Activated gamma-delta T cell (primary cell): ENCODE measurements around the gene LILRA2.
"Not testable (repeated sequence)": the region's sequence is repeated elsewhere in the genome, so short reads cannot be mapped to it uniquely, and the experiment has no call there.

Experiments
- DNase-seq: peaks from one replicate; lab custom pipeline; 2025; lab: John Stamatoyannopoulos, UW

Gene LILRA2

DNA sequence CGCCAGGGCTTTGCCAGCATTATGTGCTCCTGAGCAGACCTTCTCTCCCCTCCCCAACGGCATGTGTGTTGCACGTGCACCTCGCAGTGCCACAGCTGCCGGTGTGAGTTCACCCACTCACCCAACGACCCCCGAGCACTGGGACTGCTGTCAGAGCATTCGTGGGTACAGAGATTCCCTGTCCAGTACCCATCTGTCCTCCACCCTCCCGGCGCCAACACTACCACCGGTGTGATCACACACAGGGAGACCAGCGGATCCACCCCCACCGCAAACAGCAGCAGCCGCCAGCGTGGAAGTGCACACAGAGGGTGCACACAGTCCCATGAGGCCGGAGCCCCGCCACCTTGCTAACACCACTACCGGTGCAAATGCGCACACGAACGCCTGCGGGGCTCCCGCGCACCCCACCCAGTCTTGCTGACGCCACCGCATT is 35.8 kb downstream of the LILRA2 start:
- no peak for DNase-seq

DNA sequence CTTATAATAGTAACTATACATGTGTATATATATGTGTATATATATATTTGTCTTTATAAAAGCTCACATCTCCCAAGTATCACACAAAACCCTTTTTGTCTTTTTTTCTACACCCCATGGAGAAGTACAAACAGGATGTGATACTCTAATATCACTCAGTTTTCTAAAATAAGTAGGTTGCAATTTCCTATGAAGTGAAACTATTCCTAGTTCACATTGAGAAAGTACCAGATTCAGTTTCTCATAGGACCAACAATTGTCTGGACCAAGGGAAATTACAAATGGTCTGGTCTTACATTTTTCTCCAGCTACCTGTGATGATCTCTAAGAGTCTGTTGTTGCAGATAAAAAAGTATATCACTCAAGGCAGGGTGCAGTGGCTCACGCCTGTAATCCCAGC is 38.8 kb downstream of the LILRA2 start:
- no peak for DNase-seq

DNA sequence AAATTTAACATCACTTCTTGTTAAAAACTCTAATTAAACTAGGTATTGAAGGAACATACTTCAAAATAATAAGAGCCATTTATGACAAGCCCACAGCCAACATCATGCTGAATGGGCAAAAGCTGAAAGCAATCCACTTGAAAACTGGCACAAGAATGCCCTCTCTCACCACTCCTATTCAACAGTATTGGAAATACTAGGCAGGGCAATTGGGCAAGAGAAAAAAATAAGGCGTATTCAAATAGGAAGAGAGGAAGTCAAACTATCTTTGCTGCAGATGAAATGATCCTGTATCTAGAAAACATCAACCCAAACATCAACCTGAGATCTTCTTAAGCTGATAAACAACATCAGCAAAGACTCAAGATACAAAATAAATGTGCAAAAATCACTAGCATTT is 41.1 kb downstream of the LILRA2 start:
- no peak for DNase-seq

DNA sequence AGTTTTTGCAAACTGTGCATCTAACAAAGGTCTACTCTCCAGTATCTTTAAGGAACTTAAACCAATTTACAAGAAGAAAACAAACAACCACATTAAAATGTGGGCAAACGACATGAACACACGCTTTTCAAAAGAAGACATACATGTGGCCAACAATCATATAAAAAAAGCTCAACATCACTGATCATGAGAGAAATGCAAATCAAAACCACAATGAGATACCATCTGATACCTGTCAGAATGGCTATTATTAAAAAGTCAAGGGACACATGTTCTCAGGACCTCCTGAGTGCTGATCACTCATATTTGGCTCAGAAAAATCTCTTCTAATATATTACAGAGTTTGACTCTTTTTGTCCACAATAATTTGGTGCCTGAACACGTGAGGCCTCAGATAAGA is 42.5 kb downstream of the LILRA2 start:
- no peak for DNase-seq

DNA sequence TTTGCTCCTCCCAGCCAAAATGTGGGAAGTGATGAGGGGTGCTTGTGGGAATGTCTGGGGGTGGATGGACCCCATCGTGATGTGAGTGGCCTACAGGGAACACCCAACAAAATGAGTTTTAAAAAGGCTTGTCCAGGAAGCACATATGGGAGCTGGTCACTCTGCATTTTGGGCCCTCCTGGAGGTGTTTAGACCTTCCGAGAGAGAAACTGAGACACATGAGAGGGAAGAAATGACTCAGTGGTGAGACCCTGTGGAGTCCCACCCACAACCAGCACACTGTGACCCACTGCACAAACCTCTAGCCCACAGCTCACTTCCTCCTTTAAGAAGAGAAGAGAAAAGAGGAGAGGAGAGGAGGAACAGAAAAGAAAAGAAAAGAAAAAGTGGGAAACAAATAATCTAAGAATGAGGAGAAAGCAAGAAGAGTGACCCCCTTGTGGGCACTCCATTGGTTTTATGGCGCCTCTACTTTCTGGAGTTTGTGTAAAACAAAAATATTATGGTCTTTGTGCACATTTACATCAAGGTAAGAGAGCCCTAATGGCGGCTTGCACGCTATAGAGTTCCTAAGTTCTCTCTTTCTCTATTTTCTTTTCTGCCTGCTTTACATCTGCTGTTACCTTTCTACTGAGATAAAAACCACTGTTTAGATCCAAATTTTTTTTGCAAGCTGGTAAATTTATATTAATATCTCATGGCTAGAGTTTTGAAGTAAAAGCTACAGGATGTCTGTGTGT is 43.4 kb downstream of the LILRA2 start:
- DNase-seq: no peak

DNA sequence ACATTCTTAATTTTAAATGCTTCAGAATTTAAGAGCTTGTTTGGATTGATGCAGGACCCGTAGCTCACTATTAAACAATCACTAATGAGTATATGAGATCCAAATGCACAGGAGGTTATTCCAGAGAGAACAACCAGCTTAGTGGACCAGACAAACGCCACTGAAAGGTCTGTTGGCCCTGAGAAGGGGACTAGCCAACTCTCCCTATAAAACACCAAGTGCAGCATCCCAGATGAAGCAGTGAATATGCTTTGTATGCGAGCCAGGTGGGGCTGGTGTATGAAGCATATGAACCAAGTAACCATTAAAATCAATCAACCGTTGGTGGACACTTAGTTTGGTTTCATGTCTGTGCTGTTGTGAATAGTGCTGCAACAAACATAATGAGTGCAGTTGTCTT is 46.9 kb downstream of the LILRA2 start:
- DNase-seq: no peak

DNA sequence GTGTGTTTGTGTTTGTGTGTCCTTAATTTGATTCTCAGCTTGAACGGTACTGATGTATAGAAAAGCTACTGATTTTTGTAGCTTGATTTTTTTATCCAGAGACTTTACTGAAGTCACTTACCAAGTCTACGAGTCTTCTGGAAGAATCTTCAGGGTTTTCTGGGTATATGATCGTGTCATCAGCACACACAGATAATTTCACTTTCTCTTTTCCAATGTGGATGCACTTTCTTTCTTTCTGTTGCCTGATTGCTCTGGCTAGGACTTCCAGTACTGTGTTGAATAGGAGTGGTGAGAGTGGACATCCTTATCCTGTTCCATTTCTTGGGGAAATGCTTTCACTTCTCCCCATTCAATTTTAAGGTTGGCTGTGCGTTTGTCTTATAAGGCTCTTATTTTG is 48.8 kb downstream of the LILRA2 start:
- DNase-seq: no peak

DNA sequence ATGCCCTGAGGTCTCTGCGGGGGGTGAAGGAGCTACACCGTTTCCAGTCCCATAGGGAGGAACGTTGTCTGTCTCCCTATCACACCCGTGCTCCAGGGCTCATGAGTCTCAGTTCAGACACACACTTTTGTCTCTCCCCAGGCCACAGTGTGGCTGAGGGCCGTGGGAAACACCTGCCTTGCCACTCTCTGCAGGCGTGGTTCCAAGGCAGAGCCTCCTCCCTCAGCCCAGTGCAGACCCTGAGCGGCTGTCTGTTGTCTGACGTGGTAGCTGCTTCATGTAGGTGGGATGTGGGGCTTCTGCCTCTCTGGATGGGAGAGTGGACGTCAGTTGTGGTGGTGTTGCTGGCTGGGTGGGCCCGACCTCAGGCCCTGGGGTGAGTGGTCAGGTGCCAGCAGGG is 50.6 kb downstream of the LILRA2 start:
- DNase-seq: not testable (repeated sequence)

DNA sequence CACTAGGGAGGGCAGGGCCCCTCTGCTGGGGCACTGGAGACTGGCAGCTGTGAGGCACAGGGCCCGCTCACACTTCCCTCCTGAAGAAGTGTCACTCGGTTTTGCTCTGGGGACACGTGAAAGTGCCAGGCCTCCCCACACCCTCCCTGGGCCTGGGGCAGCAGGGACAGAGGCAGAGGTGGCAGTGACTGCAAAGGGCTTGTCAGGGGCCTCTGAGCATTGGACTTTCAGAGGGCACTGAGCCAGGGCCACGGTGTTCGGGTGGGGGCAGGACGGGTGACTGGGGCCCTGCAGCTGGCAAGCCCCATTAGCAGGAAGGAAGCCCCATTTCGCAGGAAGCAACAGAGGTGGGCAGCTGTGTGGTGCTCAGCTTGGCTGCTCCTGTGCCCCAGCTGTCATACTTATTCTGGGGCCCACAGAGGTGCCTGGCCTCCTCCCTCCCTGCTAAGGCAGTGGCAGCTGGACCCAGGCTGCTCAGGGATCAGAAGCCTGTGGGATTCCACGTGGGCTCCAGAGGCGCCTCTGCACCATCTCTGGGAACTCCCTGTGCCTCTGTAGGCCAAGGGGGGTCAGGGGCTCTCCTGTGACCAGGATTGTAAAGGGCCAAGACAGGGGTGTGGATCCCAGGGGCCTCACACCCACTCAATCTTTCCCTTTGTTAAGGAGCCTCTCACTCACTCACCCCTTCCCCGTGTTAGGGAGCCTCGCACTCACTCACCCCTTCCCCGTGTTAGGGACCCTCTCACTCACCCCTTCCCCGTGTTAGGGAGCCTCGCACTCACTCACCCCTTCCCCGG is 51.5 kb downstream of the LILRA2 start:
- DNase-seq: not testable (repeated sequence)

DNA sequence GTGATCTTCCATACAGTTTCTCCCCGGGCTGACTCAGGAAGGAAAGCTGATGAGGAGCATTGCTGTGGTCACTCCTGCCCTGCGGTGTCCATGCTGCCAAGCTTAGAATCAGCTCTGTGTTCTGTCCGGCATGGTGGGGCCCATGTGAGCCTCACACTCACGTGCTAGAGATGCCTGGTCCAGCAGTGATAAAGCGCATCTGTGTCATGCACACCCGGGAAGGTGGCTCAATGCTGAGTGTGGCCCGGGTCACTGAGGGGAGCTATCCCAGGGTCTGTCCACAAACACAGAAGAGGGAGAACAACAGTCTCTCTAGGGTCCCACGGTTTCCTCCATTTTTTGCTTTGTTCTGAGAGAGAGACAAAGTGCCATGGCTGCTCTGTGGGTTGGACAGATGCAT is 53.2 kb downstream of the LILRA2 start:
- no peak for DNase-seq

DNA sequence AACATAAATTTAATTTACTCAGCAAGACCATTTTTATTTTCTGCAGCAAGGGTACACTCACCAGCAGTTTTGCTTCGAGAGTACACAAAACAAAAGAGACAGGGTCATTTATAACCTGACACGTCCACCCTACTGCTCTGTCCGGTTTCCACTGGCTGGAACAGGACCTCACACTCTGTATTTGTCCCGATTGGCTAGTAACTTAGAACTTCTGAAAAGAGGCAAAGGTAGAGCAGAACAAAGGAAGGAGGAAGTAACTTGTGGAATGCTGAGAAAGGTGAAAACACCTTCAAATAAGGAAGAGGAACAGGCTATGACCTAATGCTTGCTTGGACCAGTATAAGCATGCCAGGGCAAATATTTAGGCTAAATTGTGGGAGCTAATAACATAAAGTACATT is 54.3 kb downstream of the LILRA2 start:
- DNase-seq: not testable (repeated sequence)

DNA sequence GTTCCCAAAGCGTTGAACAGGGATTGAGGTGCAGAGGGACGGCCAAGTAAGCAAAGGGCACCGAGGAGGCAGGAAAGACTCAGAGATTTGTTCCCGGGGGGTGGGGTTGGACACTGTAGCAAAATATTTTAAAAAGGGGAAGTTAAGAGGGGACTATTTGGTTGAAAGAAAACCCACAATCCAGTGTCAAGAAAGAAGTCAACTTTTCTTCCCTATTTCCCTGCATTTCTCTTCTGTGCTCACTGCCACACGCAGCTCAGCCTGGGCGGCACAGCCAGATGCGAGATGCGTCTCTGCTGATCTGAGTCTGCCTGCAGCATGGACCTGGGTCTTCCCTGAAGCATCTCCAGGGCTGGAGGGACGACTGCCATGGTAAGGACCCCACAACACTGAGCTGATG is 56.7 kb downstream of the LILRA2 start, which contains the start of gene LILRB1:
Gene LILRB1, plus strand, starts transcription at position 223 of the 400 bp plus-strand sequence. CDS start 590 bp downstream, outside the sequence.
- DNase-seq: not testable (repeated sequence)

DNA sequence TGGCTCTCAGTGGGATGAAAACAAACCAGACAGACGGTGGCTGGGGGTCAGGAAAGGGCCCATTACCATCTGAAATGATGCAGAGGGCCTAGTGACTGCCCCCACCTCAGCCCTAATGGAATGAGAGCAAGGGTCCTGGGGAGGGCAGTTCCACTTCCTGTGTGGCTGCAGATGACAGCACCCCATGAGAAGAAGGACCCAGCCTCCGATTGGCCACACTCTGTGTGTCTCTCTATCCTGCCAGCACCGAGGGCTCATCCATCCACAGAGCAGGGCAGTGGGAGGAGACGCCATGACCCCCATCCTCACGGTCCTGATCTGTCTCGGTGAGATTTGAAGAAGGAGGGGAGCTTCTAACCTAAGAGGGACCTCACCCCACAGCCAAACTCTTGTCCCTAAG is 57.2 kb downstream of the LILRA2 start:
- no peak for DNase-seq

DNA sequence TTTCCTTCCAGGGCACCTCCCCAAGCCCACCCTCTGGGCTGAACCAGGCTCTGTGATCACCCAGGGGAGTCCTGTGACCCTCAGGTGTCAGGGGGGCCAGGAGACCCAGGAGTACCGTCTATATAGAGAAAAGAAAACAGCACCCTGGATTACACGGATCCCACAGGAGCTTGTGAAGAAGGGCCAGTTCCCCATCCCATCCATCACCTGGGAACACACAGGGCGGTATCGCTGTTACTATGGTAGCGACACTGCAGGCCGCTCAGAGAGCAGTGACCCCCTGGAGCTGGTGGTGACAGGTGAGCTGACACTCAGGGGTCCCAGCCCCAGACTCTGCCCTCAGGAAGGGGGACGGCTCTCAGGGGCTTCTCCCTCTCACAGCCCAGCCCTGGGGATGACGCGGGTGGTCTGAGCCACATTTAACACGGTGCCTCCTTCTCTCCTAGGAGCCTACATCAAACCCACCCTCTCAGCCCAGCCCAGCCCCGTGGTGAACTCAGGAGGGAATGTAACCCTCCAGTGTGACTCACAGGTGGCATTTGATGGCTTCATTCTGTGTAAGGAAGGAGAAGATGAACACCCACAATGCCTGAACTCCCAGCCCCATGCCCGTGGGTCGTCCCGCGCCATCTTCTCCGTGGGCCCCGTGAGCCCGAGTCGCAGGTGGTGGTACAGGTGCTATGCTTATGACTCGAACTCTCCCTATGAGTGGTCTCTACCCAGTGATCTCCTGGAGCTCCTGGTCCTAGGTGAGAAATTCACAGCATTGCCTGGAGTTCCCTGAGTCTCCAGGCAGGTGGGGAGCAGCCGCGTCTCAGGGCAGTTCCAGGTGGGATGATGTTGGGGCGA is 58.1 kb downstream of the LILRA2 start:
- not testable (repeated sequence) for DNase-seq

DNA sequence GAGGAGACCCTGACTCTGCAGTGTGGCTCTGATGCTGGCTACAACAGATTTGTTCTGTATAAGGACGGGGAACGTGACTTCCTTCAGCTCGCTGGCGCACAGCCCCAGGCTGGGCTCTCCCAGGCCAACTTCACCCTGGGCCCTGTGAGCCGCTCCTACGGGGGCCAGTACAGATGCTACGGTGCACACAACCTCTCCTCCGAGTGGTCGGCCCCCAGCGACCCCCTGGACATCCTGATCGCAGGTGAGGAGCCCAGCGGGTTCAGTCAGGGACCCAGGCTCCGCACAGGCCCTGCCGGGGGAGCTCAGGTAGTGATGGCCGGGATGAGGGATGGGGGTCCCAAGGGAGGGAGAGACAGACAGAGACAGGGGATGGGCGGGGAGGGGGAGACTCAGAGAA is 58.9 kb downstream of the LILRA2 start:
- not testable (repeated sequence) for DNase-seq

DNA sequence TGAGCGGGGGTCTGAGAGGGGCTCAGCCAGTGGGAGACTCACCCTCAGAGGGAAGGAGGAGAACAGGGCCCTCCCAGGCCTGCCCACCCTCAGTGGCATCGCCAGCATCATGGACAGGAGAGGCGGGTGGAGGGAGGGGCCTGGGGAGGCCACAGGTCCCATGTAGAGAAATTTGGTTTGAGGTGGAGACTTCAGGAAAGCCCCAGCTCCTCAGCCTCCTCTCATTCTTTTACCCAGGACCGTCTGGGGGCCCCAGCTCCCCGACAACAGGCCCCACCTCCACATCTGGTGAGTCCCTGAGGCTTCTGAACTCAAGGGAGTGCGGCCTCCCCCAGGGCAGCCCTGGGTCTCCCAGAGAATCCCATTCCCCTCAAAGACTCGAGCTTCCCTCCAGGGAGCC is 59.8 kb downstream of the LILRA2 start:
- DNase-seq: no peak

DNA sequence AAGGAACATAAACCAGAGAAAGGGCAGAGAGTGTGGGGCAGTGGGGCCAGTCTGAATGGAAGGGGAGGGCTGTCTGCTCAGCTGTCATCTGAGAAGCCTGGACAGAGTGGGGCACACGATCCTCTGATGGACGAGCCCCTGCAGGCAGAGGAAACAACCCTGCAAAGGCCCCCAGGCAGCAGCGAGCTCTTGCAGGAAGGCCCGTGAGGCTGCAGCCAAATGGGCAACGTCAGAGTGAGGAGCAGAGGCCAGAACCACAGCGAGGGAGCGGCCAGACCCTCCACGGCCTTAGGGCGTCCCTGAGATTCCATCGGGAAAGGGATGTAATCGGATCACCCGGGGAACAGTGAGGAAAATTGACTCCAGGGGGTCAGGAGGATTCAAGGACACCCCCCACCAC is 62.5 kb downstream of the LILRA2 start:
- DNase-seq: not testable (repeated sequence)

DNA sequence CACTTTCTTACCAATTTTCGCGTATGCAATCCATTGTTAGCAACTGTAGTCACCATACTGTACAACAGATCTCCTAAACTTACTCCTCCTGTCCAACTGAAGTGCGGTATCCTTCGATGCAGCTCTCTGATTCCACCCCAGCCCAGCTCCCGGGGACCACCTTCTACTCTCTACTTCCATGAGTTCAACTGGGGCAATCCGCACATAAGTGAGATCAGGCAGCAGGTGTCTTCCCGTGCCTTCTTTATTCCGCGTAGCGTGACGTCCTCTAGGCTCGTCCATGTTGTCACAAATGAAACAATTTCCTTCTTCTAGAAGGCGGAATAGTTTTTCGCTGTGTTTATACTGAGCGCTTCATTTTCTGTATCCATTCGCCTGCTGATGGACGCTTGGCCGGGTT is 65.1 kb downstream of the LILRA2 start:
- no peak for DNase-seq
